HG03139 (cell line): ENCODE data around the gene BCL3.

Experiments used
- ATAC-seq: cut with Tn5 transposase; IDR thresholded peaks from one replicate; pipeline ENCODE4 v1.9.1; 2021; ENCODE audit not compliant: unreplicated experiment

Gene BCL3

GRCh38 chr19:44785271-44785670, 36.8 kb downstream of the BCL3 start:
- ATAC-seq = no peak

DNA sequence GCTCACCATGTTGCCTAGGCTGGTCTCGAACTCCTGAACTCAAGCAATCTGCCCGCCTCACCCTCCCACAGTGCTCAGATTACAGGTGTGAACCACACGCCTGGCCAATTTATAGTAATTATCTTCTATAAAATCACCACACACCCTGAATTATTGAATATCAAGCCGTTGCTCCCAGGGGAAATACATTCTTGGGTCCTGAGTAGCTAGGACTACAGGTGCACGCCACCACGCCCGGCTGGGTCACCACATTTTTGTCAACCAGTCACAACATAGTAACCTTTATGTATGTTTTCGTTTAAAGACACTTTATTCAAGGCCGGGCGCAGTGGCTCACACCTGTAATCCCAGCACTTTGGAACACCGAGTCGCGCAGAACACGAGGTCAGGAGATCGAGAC, 37.5 kb downstream of the BCL3 start:
- ATAC-seq = no peak

DNA sequence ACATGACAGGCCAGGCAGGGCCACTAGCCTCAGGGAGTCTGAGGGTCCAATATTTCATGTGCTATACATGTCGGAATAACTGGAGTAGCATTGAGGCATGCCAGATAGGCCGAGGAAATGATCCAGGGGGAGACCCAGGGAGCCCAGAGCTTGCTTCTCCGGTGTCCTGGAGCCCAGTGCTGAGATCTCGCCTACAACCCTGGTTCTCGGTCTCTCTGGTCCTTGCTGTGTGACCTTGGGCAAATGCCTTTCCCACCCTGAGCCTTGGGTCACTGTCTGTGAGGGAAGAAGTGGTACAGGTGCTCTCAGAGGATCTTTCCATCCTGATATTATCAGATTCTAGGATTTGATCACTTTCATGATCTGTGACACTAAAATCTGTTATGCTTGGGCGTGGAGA, 40.5 kb downstream of the BCL3 start:
- no peak for ATAC-seq

- ATAC-seq = no peak
Observed at GRCh38 chr19:44789943-44790483, 41.5 kb downstream of the BCL3 start.

DNA sequence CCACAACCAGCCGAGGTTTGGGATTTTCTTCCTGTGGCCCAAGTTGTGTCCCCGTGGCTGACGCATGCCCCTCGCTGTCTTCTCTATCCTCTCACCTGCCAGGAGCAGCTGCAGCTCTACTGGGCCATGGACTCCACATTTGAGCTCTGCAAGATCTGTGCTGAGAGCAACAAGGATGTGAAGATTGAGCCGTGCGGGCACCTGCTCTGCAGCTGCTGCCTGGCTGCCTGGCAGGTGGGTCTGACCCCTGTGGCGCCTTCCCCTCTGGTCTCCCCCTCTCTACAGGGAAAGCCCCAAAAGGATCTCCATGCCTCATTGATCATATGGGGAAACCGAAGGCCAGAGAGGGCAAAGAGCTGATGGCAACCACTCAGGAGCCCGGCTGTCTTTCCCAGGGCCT, 43.8 kb downstream of the BCL3 start:
- no peak for ATAC-seq

- no peak for ATAC-seq
Observed at GRCh38 chr19:44794610-44795009, 46.1 kb downstream of the BCL3 start.

GRCh38 chr19:44795398-44795987, 47.0 kb downstream of the BCL3 start:
- no peak for ATAC-seq

DNA sequence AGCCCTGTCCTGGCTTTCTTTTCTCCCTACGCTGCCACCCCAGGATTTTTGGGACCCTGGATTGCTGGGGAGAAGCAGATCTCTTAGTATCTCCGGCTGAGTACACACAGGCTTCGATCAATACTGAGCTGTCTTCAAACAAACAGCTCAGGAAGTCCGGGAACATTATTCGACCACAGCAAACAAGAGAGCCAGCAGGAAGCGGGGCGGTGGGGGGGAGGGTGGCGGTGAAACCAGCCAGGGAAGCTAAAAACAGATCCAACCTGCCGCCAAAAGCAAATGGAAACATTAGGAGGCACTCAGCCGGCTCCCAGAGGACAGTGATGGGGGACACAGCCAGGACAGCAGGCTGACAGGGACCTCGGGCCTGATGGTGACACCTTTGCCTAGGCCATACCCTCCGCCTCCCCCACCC, 48.2 kb downstream of the BCL3 start:
- ATAC-seq = no peak

DNA sequence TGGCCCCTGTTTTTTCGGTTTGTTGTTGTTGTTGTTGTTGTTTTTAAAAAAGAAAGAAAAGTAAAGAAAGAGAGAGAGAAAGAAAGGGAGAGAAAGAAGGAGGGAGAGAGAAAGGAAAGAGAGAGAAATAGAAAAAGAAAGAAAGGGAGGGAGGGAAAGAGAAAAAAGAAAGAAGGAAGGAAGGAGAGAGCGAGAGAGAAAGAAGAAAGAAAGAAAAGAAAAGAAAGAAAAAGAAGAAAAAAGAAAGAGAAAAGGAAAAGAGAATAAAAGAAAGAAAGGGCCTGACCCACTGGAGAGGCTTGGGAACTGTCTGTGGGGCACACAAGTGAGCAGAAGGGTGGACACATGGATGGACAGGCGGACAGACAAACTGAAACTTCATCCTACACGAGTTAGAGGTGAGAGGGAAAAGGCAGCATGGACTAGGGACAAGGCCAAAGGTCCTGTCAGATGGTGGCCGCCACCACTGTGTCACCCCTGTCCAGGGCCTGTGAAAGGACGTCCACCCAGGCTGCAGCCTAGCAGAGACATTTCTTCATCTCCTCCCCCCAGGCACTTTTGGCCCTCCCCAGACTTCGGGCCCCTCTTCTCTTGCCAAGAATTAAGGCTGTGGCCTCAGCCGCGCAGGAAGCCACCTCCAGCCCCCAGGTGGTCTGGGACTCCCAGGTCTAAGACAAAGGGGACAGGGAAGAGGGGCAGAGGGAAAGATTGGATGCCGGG, 51.3 kb downstream of the BCL3 start:
- no peak for ATAC-seq

GRCh38 chr19:44800461-44800860, 52.0 kb downstream of the BCL3 start:
- peak; percentile 71 for ATAC-seq

GRCh38 chr19:44803442-44804428, 55.2 kb downstream of the BCL3 start:
- ATAC-seq = no peak

DNA sequence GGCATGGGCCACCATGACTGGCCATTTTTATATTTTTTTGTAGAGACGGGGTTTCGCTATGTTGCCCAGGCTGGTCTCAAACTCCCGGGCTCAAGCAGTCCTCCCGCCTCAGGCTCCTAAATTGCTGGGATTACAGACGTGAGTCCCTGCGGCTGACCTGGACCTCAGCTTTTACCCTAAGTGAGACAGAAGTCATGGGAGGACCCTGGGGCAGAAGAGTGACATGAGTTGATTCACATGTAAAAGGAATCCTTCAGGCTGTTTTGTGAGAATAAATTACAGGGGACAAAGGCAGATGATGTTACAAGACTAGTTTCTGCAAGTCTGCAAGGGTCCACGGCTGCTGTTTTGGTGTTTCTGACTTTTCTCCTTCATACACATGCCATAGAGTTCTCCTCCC, 57.8 kb downstream of the BCL3 start:
- no peak for ATAC-seq

DNA sequence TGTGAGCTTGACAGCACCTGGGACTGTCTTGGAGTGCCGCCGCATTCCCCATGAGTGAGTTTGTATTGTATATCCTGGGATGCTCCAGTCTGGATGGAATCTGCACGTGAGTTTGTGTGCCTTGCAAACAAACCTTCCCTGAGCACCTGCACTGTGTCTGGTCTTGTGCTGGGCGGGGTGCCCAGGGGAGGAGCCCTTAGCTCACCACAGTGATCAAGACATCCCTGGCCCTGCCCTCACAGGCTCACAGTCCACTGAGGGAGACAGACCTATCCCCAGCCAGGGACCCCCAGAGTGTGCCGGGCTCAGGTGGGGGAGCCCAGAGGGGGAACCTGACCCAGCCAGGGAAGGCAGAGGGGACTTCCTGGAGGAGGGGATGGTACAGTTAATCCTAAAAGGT, 58.7 kb downstream of the BCL3 start:
- ATAC-seq = no peak

- ATAC-seq = no peak
Observed at GRCh38 chr19:44807652-44808462, 59.3 kb downstream of the BCL3 start.

DNA sequence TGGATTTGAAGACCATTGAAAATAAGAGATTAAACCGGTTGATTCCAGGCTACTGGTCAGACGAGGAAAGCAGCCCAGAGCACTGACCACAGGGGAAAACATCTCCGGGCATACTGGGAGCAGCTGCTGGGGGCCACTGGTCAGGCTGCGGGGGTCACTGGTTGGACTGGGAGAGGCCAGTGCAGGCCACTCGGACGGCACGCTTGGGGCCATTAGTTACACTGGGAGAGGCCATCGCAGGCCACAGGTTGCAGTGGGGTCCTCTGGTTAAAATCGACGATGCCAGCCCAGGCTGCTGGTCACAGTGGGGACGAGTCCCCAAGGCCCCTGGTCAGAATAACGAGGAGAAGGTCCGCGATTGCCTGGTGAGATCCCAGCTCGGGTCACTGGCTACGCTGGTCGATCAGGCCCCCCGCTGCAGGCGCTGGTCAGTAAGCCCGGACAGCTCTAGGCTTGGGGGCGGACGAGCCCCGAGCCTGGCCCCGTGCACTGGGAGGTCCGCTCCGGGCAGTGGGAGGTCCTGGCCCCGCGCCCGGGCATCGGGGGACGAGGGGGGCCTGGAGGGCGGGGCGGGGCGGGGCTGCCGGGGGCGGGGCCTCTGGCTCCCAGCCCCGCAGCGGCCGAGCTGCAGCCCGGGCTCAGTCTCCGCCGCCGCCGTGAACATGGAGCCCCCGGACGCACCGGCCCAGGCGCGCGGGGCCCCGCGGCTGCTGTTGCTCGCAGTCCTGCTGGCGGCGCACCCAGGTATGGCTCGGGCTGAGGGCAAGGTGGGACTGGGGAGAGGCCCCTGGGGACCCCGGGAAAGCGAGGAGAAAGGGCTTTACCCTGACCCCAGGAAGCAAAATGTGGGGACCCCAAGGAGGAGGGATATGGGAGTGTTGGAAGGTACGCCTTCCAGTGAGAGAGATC, 60.2 kb downstream of the BCL3 start, which contains the start of gene BCAM:
BCAM (plus strand) TSS at position 641 of the 909 bp plus-strand sequence; CDS start at position 663, 22 bp downstream.
- no peak for ATAC-seq
